ENCODE results near the gene YPEL2.

YPEL2 gene

DNA sequence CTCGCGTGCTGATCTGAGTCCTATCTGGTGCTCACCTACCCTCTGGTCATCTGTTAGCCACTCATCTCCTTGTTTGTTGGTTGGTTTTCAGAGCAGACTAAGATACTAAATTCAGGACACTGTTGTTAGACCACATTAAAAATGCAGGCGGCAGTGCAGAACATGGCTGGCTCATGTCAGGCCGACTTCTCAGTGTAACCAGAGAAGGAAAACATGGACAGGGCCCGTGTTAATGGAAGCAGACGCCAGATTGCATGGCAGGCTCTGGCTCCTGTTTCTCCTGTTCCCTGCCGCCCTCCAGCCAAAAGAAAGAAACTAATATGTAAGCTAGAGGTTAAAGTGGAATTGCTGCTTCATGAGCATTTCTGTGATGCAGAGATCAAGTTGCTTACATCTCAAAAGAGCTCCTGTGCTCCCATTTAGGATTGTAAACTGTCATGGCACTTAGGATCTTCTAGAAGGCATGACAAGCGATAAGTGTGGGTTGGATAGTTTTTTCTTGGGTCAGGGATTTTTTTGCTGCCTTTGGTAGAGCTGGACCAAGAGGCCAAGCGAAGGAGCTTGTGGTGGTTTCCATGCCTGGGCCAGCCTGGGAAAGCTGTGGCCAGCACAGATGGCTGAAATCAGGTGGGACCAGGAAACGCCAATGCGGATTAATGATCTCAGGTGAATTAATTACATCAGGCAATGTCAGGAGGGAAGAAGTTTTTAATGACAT is 56.1 kb downstream of the YPEL2 start (continued):
- no peak for TF ChIP-seq ZNF639 (tag by site-specific recombination; IDR thresholded peaks at IDR 0.05)
- no peak for TF ChIP-seq HOXD13 (CRISPR knock-in tag; IDR thresholded peaks at IDR 0.05; ENCODE audit: borderline replicate concordance)
- no peak for TF ChIP-seq SP7 (tag by site-specific recombination; IDR thresholded peaks at IDR 0.05)
- TF ChIP-seq ZNF701 (tag by site-specific recombination; IDR thresholded peaks at IDR 0.05), result no peak
- TF ChIP-seq SP2 (tag by site-specific recombination; IDR thresholded peaks at IDR 0.05), result no peak
- no peak for TF ChIP-seq ZNF433 (tag by site-specific recombination; IDR thresholded peaks at IDR 0.05; ENCODE audit: low read depth)
- no peak for TF ChIP-seq ZNF76 (tag by site-specific recombination; IDR thresholded peaks at IDR 0.05; ENCODE audit: borderline replicate concordance, low read depth)
- no peak for TF ChIP-seq BCL11B (tag by site-specific recombination; IDR thresholded peaks at IDR 0.05; ENCODE audit: low read depth)
- TF ChIP-seq ZNF146 (tag by site-specific recombination; IDR thresholded peaks at IDR 0.05), result no peak

DNA sequence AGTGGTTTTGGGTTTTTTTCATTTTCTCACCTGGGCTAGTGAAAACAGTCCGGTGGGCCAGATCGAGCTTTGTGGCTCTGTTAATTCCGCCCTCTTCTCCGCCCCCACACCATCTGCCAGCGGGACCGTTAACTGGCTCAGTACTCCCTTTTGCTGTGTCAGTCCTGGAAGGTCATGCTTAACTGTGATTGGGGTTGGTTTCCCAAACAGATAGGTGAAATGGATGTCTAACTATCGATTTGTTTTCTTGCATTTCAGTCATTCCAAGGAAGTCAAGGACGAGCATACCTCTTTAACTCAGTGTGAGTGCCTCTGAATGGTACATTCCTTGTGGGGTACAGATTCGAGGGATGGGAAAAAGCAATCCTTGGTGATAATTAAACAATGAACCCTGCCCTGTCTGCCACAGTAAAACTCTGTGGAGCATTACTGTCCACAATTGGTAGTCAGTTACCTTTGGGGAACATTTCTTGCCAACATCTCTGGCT is 56.7 kb downstream of the YPEL2 start:
- TF ChIP-seq, protein P1, sequence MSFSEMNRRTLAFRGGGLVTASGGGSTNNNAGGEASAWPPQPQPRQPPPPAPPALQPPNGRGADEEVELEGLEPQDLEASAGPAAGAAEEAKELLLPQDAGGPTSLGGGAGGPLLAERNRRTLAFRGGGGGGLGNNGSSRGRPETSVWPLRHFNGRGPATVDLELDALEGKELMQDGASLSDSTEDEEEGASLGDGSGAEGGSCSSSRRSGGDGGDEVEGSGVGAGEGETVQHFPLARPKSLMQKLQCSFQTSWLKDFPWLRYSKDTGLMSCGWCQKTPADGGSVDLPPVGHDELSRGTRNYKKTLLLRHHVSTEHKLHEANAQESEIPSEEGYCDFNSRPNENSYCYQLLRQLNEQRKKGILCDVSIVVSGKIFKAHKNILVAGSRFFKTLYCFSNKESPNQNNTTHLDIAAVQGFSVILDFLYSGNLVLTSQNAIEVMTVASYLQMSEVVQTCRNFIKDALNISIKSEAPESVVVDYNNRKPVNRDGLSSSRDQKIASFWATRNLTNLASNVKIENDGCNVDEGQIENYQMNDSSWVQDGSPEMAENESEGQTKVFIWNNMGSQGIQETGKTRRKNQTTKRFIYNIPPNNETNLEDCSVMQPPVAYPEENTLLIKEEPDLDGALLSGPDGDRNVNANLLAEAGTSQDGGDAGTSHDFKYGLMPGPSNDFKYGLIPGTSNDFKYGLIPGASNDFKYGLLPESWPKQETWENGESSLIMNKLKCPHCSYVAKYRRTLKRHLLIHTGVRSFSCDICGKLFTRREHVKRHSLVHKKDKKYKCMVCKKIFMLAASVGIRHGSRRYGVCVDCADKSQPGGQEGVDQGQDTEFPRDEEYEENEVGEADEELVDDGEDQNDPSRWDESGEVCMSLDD (tag by site-specific recombination; IDR thresholded peaks at IDR 0.05), result no peak
- TF ChIP-seq MZF1 (tag by site-specific recombination; IDR thresholded peaks at IDR 0.05; ENCODE audit: borderline replicate concordance) (no peak), ZFHX2 (tag by site-specific recombination; conservative IDR thresholded peaks at IDR 0.05) (peak; percentile 69), EGR2 (tag by site-specific recombination; IDR thresholded peaks at IDR 0.05; ENCODE audit: low read depth) (peak; percentile 67), ELK4 (IDR thresholded peaks at IDR 0.05; ENCODE audit: borderline replicate concordance, low read depth, low read length) (no peak), HOXA7 (CRISPR knock-in tag; IDR thresholded peaks at IDR 0.05; ENCODE audit: borderline replicate concordance) (no peak), ZNF658 (tag by site-specific recombination; IDR thresholded peaks at IDR 0.05) (no peak)
- peaks cover 0 to 4% of the 10 kb centered on the region in 2 experiments; a peak in 1 of 3 replicates for H3K36me3 ChIP-seq (ENCODE audit: control insufficient read depth in 2 of 2, insufficient read depth in 1 of 2, low read length in 2 of 2)
- H3K9me3 ChIP-seq (ENCODE audit: control insufficient read depth, insufficient read depth, low read depth, low read length), result no peaks in the 10 kb centered on the region
- no peak overlapping the region for H3K27ac ChIP-seq (ENCODE audit: extremely low read depth, low read depth, low read length)
- no peak overlapping the region for H3K4me3 ChIP-seq (ENCODE audit: low read depth, low read length)
- ChIA-PET CTCF (no interaction called here), POLR2A (no interaction called here)
- no peaks in the 10 kb centered on the region for H3K4me1 ChIP-seq (ENCODE audit: control insufficient read depth, insufficient read depth, low read length)

DNA sequence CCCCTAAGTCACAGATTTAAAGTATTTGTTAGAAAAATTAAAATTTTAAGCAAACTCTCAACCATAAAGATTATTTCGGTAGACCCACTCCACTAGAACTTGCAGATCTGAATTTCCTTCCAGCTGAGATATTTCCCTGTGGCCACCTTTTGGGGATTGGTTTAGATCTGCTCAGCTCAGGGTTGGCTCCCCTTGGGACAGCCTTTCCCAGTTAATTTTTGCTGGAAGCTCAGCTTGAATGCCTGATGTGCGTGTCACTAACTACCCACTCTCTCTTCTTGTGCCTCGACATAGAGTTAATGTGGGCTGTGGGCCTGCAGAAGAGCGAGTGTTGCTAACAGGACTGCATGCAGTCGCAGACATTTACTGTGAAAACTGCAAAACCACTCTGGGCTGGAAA is 57.6 kb downstream of the YPEL2 start:
- Histone ChIP-seq H3K9me3 (ENCODE audit: control insufficient read depth, insufficient read depth, low read depth, low read length) (no peaks in the 10 kb centered on the region), H3K4me3 (ENCODE audit: low read depth, low read length) (no peak overlapping the region), H3K27ac (ENCODE audit: extremely low read depth, low read depth, low read length) (no peak overlapping the region), H3K36me3 (ENCODE audit: control insufficient read depth in 2 of 2, insufficient read depth in 1 of 2, low read length in 2 of 2) (peaks cover 0 to 4% of the 10 kb centered on the region in 2 experiments; a peak in 1 of 3 replicates), H3K4me1 (ENCODE audit: control insufficient read depth, insufficient read depth, low read length) (no peaks in the 10 kb centered on the region)
- CTCF ChIA-PET, result interaction anchor here (0.8 kb wide), 1 partner anchor 12 kb away, joined by 3 read pairs; no protein-coding TSS in a partner anchor
- POLR2A ChIA-PET, result no interaction called here
- TF ChIP-seq ZBTB48 (tag by site-specific recombination; IDR thresholded peaks at IDR 0.05) (no peak), ZNF202 (tag by site-specific recombination; IDR thresholded peaks at IDR 0.05; ENCODE audit: borderline replicate concordance) (no peak), ZNF311 (tag by site-specific recombination; IDR thresholded peaks at IDR 0.05; ENCODE audit: borderline replicate concordance) (no peak), PRDM1 (tag by site-specific recombination; IDR thresholded peaks at IDR 0.05) (no peak), AEBP2 (tag by site-specific recombination; IDR thresholded peaks at IDR 0.05; ENCODE audit: borderline replicate concordance) (no peak), KLF16 (tag by site-specific recombination; IDR thresholded peaks at IDR 0.05) (no peak), ZNF366 (tag by site-specific recombination; conservative IDR thresholded peaks at IDR 0.05) (no peak), MYNN (tag by site-specific recombination; IDR thresholded peaks at IDR 0.05; ENCODE audit: borderline replicate concordance) (no peak), SP7 (tag by site-specific recombination; IDR thresholded peaks at IDR 0.05) (no peak), ZNF248 (tag by site-specific recombination; IDR thresholded peaks at IDR 0.05) (no peak), ZNF791 (tag by site-specific recombination; IDR thresholded peaks at IDR 0.05) (no peak), ZNF140 (tag by site-specific recombination; IDR thresholded peaks at IDR 0.05) (no peak)

Measured in HEK293 (cell line).